Lower lobe of right lung (tissue), 2 donors: ENCODE results near the gene CDS1. TPM values are rescaled to one million over a fixed set of nuclear protein-coding genes. Genes with fewer than 3 reads are reported as not detected.

ENCODE experiments used
- ATAC-seq, 2 donors: fragments of 200-7000 bp; cut with Tn5 transposase; one replicate each; pipeline ENCODE4 v1.9.1; 2020 to 2022; ENCODE audit warnings: mild to moderate bottlenecking in 2 of 2, moderate library complexity in 2 of 2
- DNase-seq: peaks from one replicate; pipeline ENCODE4 v3.0.0-alpha.2; 2020
- H3K27ac ChIP-seq: fragments of 200-600 bp; one replicate; pipeline ENCODE4 v1.8.0; 2022
- H3K27me3 ChIP-seq: fragments of 200-600 bp; one replicate; pipeline ENCODE4 v1.8.0; 2022; ENCODE audit warnings: low read depth
- H3K36me3 ChIP-seq: fragments of 200-600 bp; one replicate; pipeline ENCODE4 v1.8.0; 2022; ENCODE audit warnings: mild to moderate bottlenecking
- H3K4me1 ChIP-seq: fragments of 200-600 bp; one replicate; pipeline ENCODE4 v1.8.0; 2022
- H3K4me3 ChIP-seq: fragments of 200-600 bp; one replicate; pipeline ENCODE4 v1.8.0; 2022; ENCODE audit warnings: mild to moderate bottlenecking
- H3K9me3 ChIP-seq: fragments of 200-600 bp; one replicate; pipeline ENCODE4 v1.8.0; 2022
- intact Hi-C: fragments of 100-400 bp; cut with DNase I; formaldehyde crosslinking; loops from one replicate; pipeline ENCODE4 v1.11.0; 2022
- total RNA-seq: library from RNA; stranded (reverse); fragmentation: NEBNext Ultra II Directional; extraction: Animal tissue kit (Norgen Biotek cat#: 25700); gene quantifications from one replicate; pipeline ENCODE4 v1.2.1, GENCODE V29; 2021
- TF ChIP-seq, protein P1 (sequence below): fragments of 200-600 bp; IDR thresholded peaks from one replicate; pipeline ENCODE4 v1.8.0; 2022; ENCODE audit warnings: antibody characterized with exemption, mild to moderate bottlenecking
- donor health status: DM: no; HTN: yes; CAD: no; lungs with severe emphysema.

The CDS1 gene
- total RNA-seq, 1 donor from 2014 or later = 24.4 TPM

DNA sequence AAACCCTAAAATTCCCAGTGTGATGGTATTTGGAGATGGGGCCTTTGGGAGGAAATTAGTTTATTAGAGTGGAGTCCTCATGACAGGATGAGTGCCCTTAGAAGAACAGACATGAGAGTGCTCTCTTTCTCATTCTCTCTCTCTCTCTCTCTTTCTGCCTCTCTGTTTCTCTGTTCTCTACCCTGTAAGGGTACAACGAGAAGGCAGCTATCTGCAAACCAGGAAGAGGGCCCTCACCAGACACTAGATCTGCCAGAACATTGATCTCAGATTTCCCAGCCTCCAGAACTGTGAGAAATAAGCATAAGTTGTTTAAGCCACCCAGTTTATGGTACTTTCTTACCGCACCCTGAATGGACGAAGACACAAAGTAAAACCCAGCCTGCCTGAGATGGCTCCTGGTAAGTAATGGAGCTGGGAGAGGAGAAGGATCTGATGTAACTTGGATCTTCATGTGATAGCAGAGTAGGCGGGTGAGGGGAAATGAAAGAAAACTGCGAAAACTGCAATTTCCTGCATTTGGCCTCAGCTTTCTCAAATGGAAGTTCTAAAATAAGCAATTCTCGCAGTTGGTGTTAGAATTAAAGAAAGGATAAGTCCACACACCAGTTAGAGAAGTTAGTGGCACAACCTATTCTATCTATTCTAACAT lies 8.7 kb upstream of the CDS1 start:
- Histone ChIP-seq H3K36me3 (no peaks in the 10 kb centered on the region), H3K27me3 (no peaks in the 10 kb centered on the region), H3K4me1 (no peaks in the 10 kb centered on the region), H3K4me3 (no peak overlapping the region), H3K9me3 (no peaks in the 10 kb centered on the region), H3K27ac (peak overlapping the region; percentile 15)
- TF ChIP-seq, protein P1, sequence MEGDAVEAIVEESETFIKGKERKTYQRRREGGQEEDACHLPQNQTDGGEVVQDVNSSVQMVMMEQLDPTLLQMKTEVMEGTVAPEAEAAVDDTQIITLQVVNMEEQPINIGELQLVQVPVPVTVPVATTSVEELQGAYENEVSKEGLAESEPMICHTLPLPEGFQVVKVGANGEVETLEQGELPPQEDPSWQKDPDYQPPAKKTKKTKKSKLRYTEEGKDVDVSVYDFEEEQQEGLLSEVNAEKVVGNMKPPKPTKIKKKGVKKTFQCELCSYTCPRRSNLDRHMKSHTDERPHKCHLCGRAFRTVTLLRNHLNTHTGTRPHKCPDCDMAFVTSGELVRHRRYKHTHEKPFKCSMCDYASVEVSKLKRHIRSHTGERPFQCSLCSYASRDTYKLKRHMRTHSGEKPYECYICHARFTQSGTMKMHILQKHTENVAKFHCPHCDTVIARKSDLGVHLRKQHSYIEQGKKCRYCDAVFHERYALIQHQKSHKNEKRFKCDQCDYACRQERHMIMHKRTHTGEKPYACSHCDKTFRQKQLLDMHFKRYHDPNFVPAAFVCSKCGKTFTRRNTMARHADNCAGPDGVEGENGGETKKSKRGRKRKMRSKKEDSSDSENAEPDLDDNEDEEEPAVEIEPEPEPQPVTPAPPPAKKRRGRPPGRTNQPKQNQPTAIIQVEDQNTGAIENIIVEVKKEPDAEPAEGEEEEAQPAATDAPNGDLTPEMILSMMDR = no peak
- peak; percentile 27 to 58 for ATAC-seq
- intact Hi-C loops = no loop called here
- DNase-seq = no peak

DNA sequence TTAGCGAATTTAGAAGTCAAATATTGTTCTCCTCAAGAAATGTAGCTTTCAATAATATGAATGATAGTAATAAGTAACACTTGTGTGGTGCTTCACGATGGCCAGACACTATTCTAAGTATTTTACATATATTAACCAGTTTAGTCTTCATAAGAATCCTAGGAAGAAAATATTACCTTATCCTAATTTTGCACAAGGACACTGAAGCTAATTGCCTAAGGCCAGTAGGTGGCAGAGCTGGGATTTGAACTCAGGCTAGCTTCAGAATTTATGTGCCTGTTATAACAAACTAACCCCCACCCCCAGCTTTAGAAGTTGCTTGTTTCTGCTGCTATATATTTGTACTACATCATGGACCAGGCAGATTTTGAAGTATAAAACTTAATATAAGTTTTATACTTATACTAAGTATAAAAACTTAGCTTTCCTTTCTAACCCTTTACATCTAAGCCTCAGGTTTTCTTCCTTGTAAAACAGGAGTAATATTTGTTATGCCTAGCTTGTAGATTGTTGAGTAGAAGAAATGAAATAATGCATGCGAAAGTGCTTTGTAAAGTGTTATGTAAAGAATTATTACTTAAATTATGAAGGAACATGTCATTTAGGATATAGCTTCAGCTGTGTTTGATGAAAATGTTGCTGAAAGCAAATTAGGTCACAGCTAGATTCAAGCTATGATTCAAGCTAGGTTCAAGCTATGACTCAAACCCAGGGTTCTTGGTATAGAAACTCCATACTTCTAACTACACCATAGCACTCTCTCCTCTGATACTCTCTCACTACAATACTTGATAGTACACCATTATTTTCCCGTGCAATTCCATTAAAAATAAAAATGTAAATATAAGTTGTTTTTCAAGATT lies 4.2 kb upstream of the CDS1 start:
- no peak overlapping the region for H3K27ac ChIP-seq
- ATAC-seq = no peak
- H3K27me3 ChIP-seq = no peaks in the 10 kb centered on the region
- H3K36me3 ChIP-seq = no peaks in the 10 kb centered on the region
- no peaks in the 10 kb centered on the region for H3K9me3 ChIP-seq
- intact Hi-C loops = no loop called here
- no peak for DNase-seq
- H3K4me1 ChIP-seq = peaks cover 8% of the 10 kb centered on the region
- no peak overlapping the region for H3K4me3 ChIP-seq
- TF ChIP-seq, protein P1 = peak; percentile 38

- TF ChIP-seq, protein P1 = no peak
- Histone ChIP-seq H3K9me3 (no peaks in the 10 kb centered on the region), H3K36me3 (no peaks in the 10 kb centered on the region), H3K27ac (no peak overlapping the region), H3K4me3 (no peak overlapping the region), H3K4me1 (peaks cover 8% of the 10 kb centered on the region), H3K27me3 (no peaks in the 10 kb centered on the region)
- DNase-seq (no peak), ATAC-seq (no peak)
- intact Hi-C loops = no loop called here
These were observed 3.5 kb upstream of the CDS1 start for GRCh38 chr4:84579403-84579776.

GRCh38 chr4:84582302-84582987 lies 482 bp upstream of the CDS1 start:
- H3K4me3 ChIP-seq = peak overlapping the region; percentile 71
- peak; percentile 96 for DNase-seq
- ATAC-seq = peak; percentile 94 to 96
- no peaks in the 10 kb centered on the region for H3K27me3 ChIP-seq
- intact Hi-C loops = no loop called here
- TF ChIP-seq, protein P1 = no peak
- no peaks in the 10 kb centered on the region for H3K9me3 ChIP-seq
- peak overlapping the region; percentile 88 for H3K27ac ChIP-seq
- H3K4me1 ChIP-seq = peaks cover 8% of the 10 kb centered on the region
- no peaks in the 10 kb centered on the region for H3K36me3 ChIP-seq

DNA sequence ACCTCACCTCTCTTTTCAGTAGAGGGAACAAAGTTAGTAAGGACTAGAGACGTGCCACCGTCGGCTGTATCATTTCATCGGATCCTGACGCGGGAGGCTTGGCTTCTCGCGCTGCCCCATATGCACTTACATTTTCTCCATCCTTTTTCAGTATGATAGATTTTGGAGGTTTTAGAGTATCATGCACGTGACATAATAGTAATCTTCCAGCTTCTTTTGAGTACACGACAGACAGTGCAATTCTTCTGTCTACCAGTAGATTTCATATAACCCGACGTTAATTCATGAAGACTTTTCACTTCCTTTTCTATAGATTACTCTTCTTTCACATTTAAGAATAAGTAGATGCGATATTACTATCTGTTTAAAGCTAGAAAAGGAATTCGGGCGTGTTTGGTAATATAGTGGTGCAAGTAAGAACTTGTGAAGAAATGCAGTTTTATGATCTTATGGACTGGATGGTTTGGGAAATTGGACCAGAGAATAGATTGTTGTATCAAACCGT lies 1.0 kb downstream of the CDS1 start:
- H3K27ac ChIP-seq = peak overlapping the region; percentile 88
- TF ChIP-seq, protein P1 = no peak
- DNase-seq (no peak), ATAC-seq (no peak)
- peak overlapping the region; percentile 71 for H3K4me3 ChIP-seq
- H3K4me1 ChIP-seq = peaks cover 8% of the 10 kb centered on the region
- intact Hi-C loops = no loop called here
- no peaks in the 10 kb centered on the region for H3K27me3 ChIP-seq
- H3K9me3 ChIP-seq = no peaks in the 10 kb centered on the region
- H3K36me3 ChIP-seq = no peaks in the 10 kb centered on the region
